Peyer's patch (tissue), 4 donors: ENCODE measurements around the gene NCOA7. TPM values are rescaled to one million over a fixed set of nuclear protein-coding genes. Genes with fewer than 3 reads are reported as not detected.

Experiments used
- DNase-seq, 3 donors: peaks; one replicate each; pipeline ENCODE4 v3.0.0-alpha.2; 2017 to 2019
- H3K27ac ChIP-seq, 4 donors: fragments of 200-600 bp; sonication (generic); one replicate each; pipeline ENCODE4 v1.5.1; 2016 to 2019
- H3K27me3 ChIP-seq, 2 donors: fragments of 200-600 bp; sonication (generic); one replicate each; pipeline ENCODE4 v1.5.1; 2019
- H3K36me3 ChIP-seq, 3 donors: fragments of 200-600 bp; sonication (generic); one replicate each; pipeline ENCODE4 v1.5.1; 2016 to 2019
- H3K4me1 ChIP-seq, 4 donors: fragments of 200-600 bp; sonication (generic); one replicate each; pipeline ENCODE4 v1.5.1; 2016 to 2019
- H3K4me3 ChIP-seq, 4 donors: fragments of 200-600 bp; sonication (generic); 1 replicate in 3 of 4; 2 replicates in 1 of 4; pipeline ENCODE4 v1.5.1; 2016 to 2019; ENCODE audit warnings: mild to moderate bottlenecking in 1 of 4
- H3K9me3 ChIP-seq, 4 donors: fragments of 200-600 bp; sonication (generic); one replicate each; pipeline ENCODE4 v1.5.1; 2016 to 2019; ENCODE audit warnings: mild to moderate bottlenecking in 1 of 4
- CTCF ChIP-seq, 6 experiments: fragments of 450-650 bp in 4 of 6; fragments of 200-600 bp in 2 of 6; sonication (generic) in 1 of 6; IDR thresholded peaks; one replicate each; pipeline ENCODE4 v1.5.1; 2017 to 2019; ENCODE audit warnings: antibody characterized with exemption in 6 of 6, mild to moderate bottlenecking in 3 of 6, moderate library complexity in 1 of 6
- POLR2A ChIP-seq, 2 donors: fragments of 450-650 bp; IDR thresholded peaks; one replicate each; pipeline ENCODE4 v1.5.1; 2017; ENCODE audit warnings: antibody characterized with exemption in 2 of 2, mild to moderate bottlenecking in 2 of 2, moderate library complexity in 2 of 2
- total RNA-seq, 4 donors: library from RNA; depleted of rRNA; stranded (reverse); fragments of >200 nt; gene quantifications; one replicate each; pipeline ENCODE4 v1.1.0, GENCODE V29; 2016

Gene NCOA7
- total RNA-seq, 4 donors from 2014 or later, result 15.4 to 80.9 (median 27.7) TPM

- no peaks in the 10 kb centered on the region for H3K9me3 ChIP-seq
- no peaks in the 10 kb centered on the region for H3K36me3 ChIP-seq
- H3K4me1 ChIP-seq, result peaks cover 0 to 19% (median 0%) of the 10 kb centered on the region in 4 donors
- peak in 3 of 6 experiments; percentile 59 to 70 (median 62) for TF ChIP-seq CTCF (IDR thresholded peaks at IDR 0.05)
- no peak for TF ChIP-seq POLR2A (IDR thresholded peaks at IDR 0.05)
- no peak overlapping the region for H3K4me3 ChIP-seq
- H3K27ac ChIP-seq, result no peak overlapping the region
- H3K27me3 ChIP-seq, result no peaks in the 10 kb centered on the region
- peak in 2 of 3 donors; percentile 68 to 69 for DNase-seq
Measured at GRCh38 chr6:125953502-125953875, 162.7 kb downstream of the NCOA7 start.

GRCh38 chr6:125954735-125955339 lies 164.1 kb downstream of the NCOA7 start:
- TF ChIP-seq CTCF (IDR thresholded peaks at IDR 0.05) (no peak), POLR2A (IDR thresholded peaks at IDR 0.05) (no peak)
- no peaks in the 10 kb centered on the region for H3K36me3 ChIP-seq
- H3K4me1 ChIP-seq, result peaks cover 0 to 28% (median 0%) of the 10 kb centered on the region in 4 donors
- H3K4me3 ChIP-seq, result no peak overlapping the region
- no peak for DNase-seq
- no peak overlapping the region for H3K27ac ChIP-seq
- no peaks in the 10 kb centered on the region for H3K9me3 ChIP-seq
- H3K27me3 ChIP-seq, result no peaks in the 10 kb centered on the region

GRCh38 chr6:125955973-125956372 lies 165.2 kb downstream of the NCOA7 start:
- no peak for DNase-seq
- TF ChIP-seq POLR2A (IDR thresholded peaks at IDR 0.05) (no peak), CTCF (IDR thresholded peaks at IDR 0.05) (no peak)
- H3K9me3 ChIP-seq, result no peaks in the 10 kb centered on the region
- no peaks in the 10 kb centered on the region for H3K27me3 ChIP-seq
- H3K36me3 ChIP-seq, result no peaks in the 10 kb centered on the region
- H3K4me3 ChIP-seq, result peak overlapping the region; percentile 67 to 94 (median 88)
- H3K27ac ChIP-seq, result peak overlapping the region in 3 of 4 donors; percentile 91 to 95 (median 93)
- H3K4me1 ChIP-seq, result peaks cover 0 to 28% (median 0%) of the 10 kb centered on the region in 4 donors

- Histone ChIP-seq H3K4me3 (peak within 1 kb of the TSS; percentile 67 to 94 (median 88)), H3K27ac (peak within 1 kb of the TSS; percentile 91 to 95 (median 92)), H3K4me1 (peaks cover 0 to 28% (median 0%) of the 10 kb centered on the region in 4 donors), H3K9me3 (no peaks in the 10 kb centered on the region), H3K27me3 (no peaks in the 10 kb centered on the region), H3K36me3 (no peaks in the 10 kb centered on the region)
- DNase-seq, result peak; percentile 96 to 99 (median 99)
- peak; percentile 84 to 99 (median 98) for TF ChIP-seq CTCF (IDR thresholded peaks at IDR 0.05)
- TF ChIP-seq POLR2A (IDR thresholded peaks at IDR 0.05), result peak; percentile 32 to 43
Measured at GRCh38 chr6:125956506-125957390, 166.0 kb downstream of the NCOA7 start, which contains the start of gene HINT3. TSS of gene HINT3 (plus strand) at chr6:125956770. CDS start at chr6:125956978, 208 bp downstream.

GRCh38 chr6:125957391-125957693 lies 166.6 kb downstream of the NCOA7 start:
- Histone ChIP-seq H3K4me1 (peaks cover 0 to 28% (median 0%) of the 10 kb centered on the region in 4 donors), H3K27ac (peak overlapping the region; percentile 91 to 95 (median 92)), H3K4me3 (peak overlapping the region; percentile 67 to 94 (median 88)), H3K27me3 (no peaks in the 10 kb centered on the region), H3K36me3 (no peaks in the 10 kb centered on the region), H3K9me3 (no peaks in the 10 kb centered on the region)
- TF ChIP-seq POLR2A (IDR thresholded peaks at IDR 0.05) (no peak), CTCF (IDR thresholded peaks at IDR 0.05) (no peak)
- no peak for DNase-seq
